Endothelial cell of umbilical vein (primary cell): ENCODE results near the gene TMEM140. TPM values are rescaled to one million over a fixed set of nuclear protein-coding genes. Genes with fewer than 3 reads are reported as not detected.

ENCODE experiments used
- BruUV-seq: library from RNA; stranded (reverse); fragments of 400-500 nt; replicated peaks from 2 replicates; lab custom pipeline; 2021; lab: Mats Ljungman, UMichigan
- CTCF ChIA-PET: fragments of 300-600, 350-600 bp; sonication (Branson Sonifier 250); formaldehyde crosslinking; loops from one replicate; lab custom pipeline; 2021; ENCODE audit warnings: antibody characterized with exemption, inconsistent platforms; lab: Charles Lee
- POLR2A ChIA-PET: fragments of 300-600, 350-600 bp; sonication (Branson Sonifier 250); formaldehyde crosslinking; loops from one replicate; lab custom pipeline; 2021; ENCODE audit warnings: antibody characterized with exemption, inconsistent platforms; lab: Charles Lee
- DNase-seq: peaks from one replicate; pipeline ENCODE4 v3.0.0-alpha.2; 2011; ENCODE audit warnings: low read depth, low spot score
- FAIRE-seq: peaks from 2 replicates; lab custom pipeline; 2011; peaks lifted over from hg19 to GRCh38; lab: Jason Lieb, UNC
- H2AFZ ChIP-seq: 2 replicates; pipeline ENCODE4 v1.6.0; 2012; ENCODE audit warnings: low read depth, low read length, control low read depth, inconsistent platforms
- H3K27ac ChIP-seq: 2 replicates; pipeline ENCODE4 v1.5.1; 2011; ENCODE audit warnings: low read depth, mild to moderate bottlenecking, control low read depth, low read length, moderate library complexity; ENCODE audit not compliant: insufficient read depth
- H3K27me3 ChIP-seq, 2 experiments: 2 replicates each; pipeline versions ENCODE4 v1.6.0 to v1.6.1; 2011; ENCODE audit warnings: low read length in 2 of 2, mixed read lengths in 1 of 2; ENCODE audit not compliant: control insufficient read depth in 2 of 2, insufficient read depth in 2 of 2
- H3K36me3 ChIP-seq, 2 experiments: 2 replicates in 1 of 2; 3 replicates in 1 of 2; pipeline ENCODE4 v1.5.1; 2011; ENCODE audit warnings: low read length in 2 of 2, mild to moderate bottlenecking in 1 of 2, moderate library complexity in 1 of 2; ENCODE audit not compliant: control insufficient read depth in 2 of 2, insufficient read depth in 2 of 2; ENCODE audit errors: extremely low read depth in 1 of 2
- H3K4me1 ChIP-seq: 3 replicates; pipeline ENCODE4 v1.5.1; 2011; ENCODE audit warnings: mild to moderate bottlenecking, low read length; ENCODE audit not compliant: control insufficient read depth, insufficient read depth; ENCODE audit errors: extremely low read depth
- H3K4me2 ChIP-seq: 2 replicates; pipeline ENCODE4 v1.6.1; 2011; ENCODE audit warnings: low read length, control low read depth, mixed read lengths; ENCODE audit not compliant: insufficient read depth
- H3K4me3 ChIP-seq, 3 experiments: fragments of 200-600 bp in 1 of 3; sonication (generic), shearing (Covaris generic) in 1 of 3; replicated peaks in 1 of 3; 2 replicates each; pipeline ENCODE4 v1.5.1; 2011 to 2016; ENCODE audit warnings: control low read depth in 3 of 3, low read length in 3 of 3, mild to moderate bottlenecking in 2 of 3, inconsistent platforms in 1 of 3, low read depth in 1 of 3, moderate library complexity in 1 of 3; ENCODE audit not compliant: insufficient read depth in 1 of 3
- H3K79me2 ChIP-seq: 2 replicates; pipeline ENCODE4 v1.6.0; 2012; ENCODE audit warnings: low read length, inconsistent platforms; ENCODE audit not compliant: control insufficient read depth, insufficient read depth
- H3K9ac ChIP-seq: replicated peaks from 2 replicates; pipeline ENCODE3; 2011; ENCODE audit warnings: low read length, control low read depth; ENCODE audit not compliant: insufficient read depth; ENCODE audit errors: extremely low read depth
- H3K9me1 ChIP-seq: replicated peaks from 3 replicates; pipeline ENCODE4 v1.6.0; 2011; ENCODE audit warnings: mild to moderate bottlenecking, low read length; ENCODE audit not compliant: control insufficient read depth, insufficient read depth; ENCODE audit errors: extremely low read depth
- H3K9me3 ChIP-seq: replicated peaks from 2 replicates; pipeline ENCODE4 v1.5.1; 2012; ENCODE audit warnings: low read length, inconsistent platforms; ENCODE audit not compliant: control insufficient read depth, insufficient read depth
- H4K20me1 ChIP-seq: replicated peaks from 2 replicates; pipeline ENCODE3; 2011; ENCODE audit warnings: mild to moderate bottlenecking, low read length; ENCODE audit not compliant: control insufficient read depth, insufficient read depth; ENCODE audit errors: extremely low read depth
- CTCF ChIP-seq, 2 donors: IDR thresholded peaks; 1 replicate in 1 of 2; 2 replicates in 1 of 2; pipeline ENCODE4 v1.5.1; 2011; ENCODE audit warnings: low read length in 2 of 2, mild to moderate bottlenecking in 2 of 2, moderate library complexity in 2 of 2, control low read depth in 1 of 2, inconsistent platforms in 1 of 2, low read depth in 1 of 2; ENCODE audit not compliant: insufficient read depth in 1 of 2; ENCODE audit errors: extremely low read depth in 1 of 2
- EZH2 ChIP-seq: IDR thresholded peaks from 2 replicates; pipeline ENCODE4 v1.6.1; 2012; ENCODE audit warnings: borderline replicate concordance, low read depth, mild to moderate bottlenecking, moderate library complexity, low read length, inconsistent platforms; ENCODE audit not compliant: severe bottlenecking
- GATA2 ChIP-seq: IDR thresholded peaks from 2 replicates; pipeline ENCODE4 v1.7.0; 2011; ENCODE audit warnings: low read depth, mild to moderate bottlenecking, moderate library complexity, mixed read lengths, low read length; ENCODE audit not compliant: insufficient read length, insufficient read depth
- JUN ChIP-seq: IDR thresholded peaks from 2 replicates; pipeline ENCODE4 v1.6.1; 2011; ENCODE audit warnings: borderline replicate concordance, low read depth; ENCODE audit not compliant: insufficient read length, insufficient read depth
- MAX ChIP-seq: IDR thresholded peaks from 2 replicates; pipeline ENCODE4 v1.6.1; 2011; ENCODE audit not compliant: insufficient read depth, insufficient read length
- MYC ChIP-seq: IDR thresholded peaks from one replicate; pipeline ENCODE4 v1.6.1; 2011; ENCODE audit warnings: mild to moderate bottlenecking, low read depth, low read length
- POLR2A ChIP-seq: IDR thresholded peaks from 2 replicates; pipeline ENCODE4 v1.6.1; 2012; ENCODE audit warnings: low read depth, mild to moderate bottlenecking, control low read depth, low read length
- POLR2AphosphoS5 ChIP-seq: IDR thresholded peaks from 2 replicates; pipeline ENCODE4 v1.6.1; 2012; ENCODE audit warnings: low read depth, mild to moderate bottlenecking, control low read depth, low read length, moderate library complexity; ENCODE audit not compliant: insufficient read depth
- dilution Hi-C: fragments of 300-500 bp; cut with MboI; formaldehyde crosslinking; loops from one replicate; pipeline ENCODE4 v1.15.0; 2019; ENCODE audit warnings: low sequenced_read_pairs; ENCODE audit not compliant: extremely low pct_ligation_motif_present
- intact Hi-C: fragments of 100-400 bp; cut with micrococcal nuclease; formaldehyde crosslinking; loops from one replicate; pipeline ENCODE4 v1.10.0; 2022
- polyA plus RNA-seq, 4 experiments: library from polyadenylated mRNA; depleted of rRNA in 3 of 4; stranded (reverse) in 3 of 4; unstranded in 1 of 4; fragments of >200 nt; gene quantifications; 2 replicates each; pipeline versions ENCODE4 v1.2.1 to v1.2.3, GENCODE V29; 2011 to 2012; ENCODE audit warnings: missing spikeins in 1 of 4
- total RNA-seq: library from RNA; stranded (reverse); gene quantifications from 2 replicates; pipeline ENCODE4 v1.2.3, GENCODE V29; 2021

Gene TMEM140
- total and polyA plus RNA-seq, 2 donors (not counting 3 experiments of a cell fraction or from before 2014, with no cell fraction given), result 17.9 to 26.5 TPM

GRCh38 chr7:135151533-135151932 is 3.7 kb downstream of the TMEM140 start:
- no peak for FAIRE-seq
- Histone ChIP-seq H3K9me1 (no peaks in the 10 kb centered on the region), H3K27me3 (no peaks in the 10 kb centered on the region), H3K9ac (no peak overlapping the region), H4K20me1 (no peaks in the 10 kb centered on the region), H3K27ac (no peak overlapping the region), H3K4me2 (no peak overlapping the region), H3K9me3 (no peaks in the 10 kb centered on the region), H3K4me3 (no peak overlapping the region), H2AFZ (no peak overlapping the region), H3K36me3 (no peaks in the 10 kb centered on the region), H3K4me1 (peaks cover 38% of the 10 kb centered on the region), H3K79me2 (no peaks in the 10 kb centered on the region)
- BruUV-seq, result no TSS peak
- dilution Hi-C loops, result no loop called here
- DNase-seq, result no peak
- CTCF ChIA-PET, result interaction anchor here (0.6 to 1.1 kb wide), 7 partner anchors 9 to 184 kb away, joined by 3 to 5 read pairs (median 3); partner anchors contain the start of genes AGBL3 and CYREN
- TF ChIP-seq EZH2, result no peak
- no peak for TF ChIP-seq MAX
- no peak for TF ChIP-seq POLR2A
- TF ChIP-seq CTCF (IDR thresholded peaks at IDR 0.05; ENCODE audit: extremely low read depth in 1 of 2, insufficient read depth in 1 of 2, low read depth in 1 of 2, low read length in 2 of 2), result no peak
- TF ChIP-seq POLR2AphosphoS5, result no peak
- TF ChIP-seq GATA2, result no peak
- no peak for TF ChIP-seq JUN
- TF ChIP-seq MYC, result no peak
- intact Hi-C loops, result loop anchor here (1.0 to 2.0 kb wide), 2 partner anchors 9 to 165 kb away; partner anchors contain the start of gene AGBL3
- POLR2A ChIA-PET, result no interaction called here
